ENCODE results near the gene DNM3.
A peak's percentile ranks its signal among the peaks of the same experiment; 100 is the strongest.
"Not testable (repeated sequence)": the region's sequence is repeated elsewhere in the genome, so short reads cannot be mapped to it uniquely, and the experiment has no call there.

The DNM3 gene

GRCh38 chr1:171798311-171798710, 43.0 kb upstream of the DNM3 start:
- Histone ChIP-seq H3K4me1 (peaks cover 4% of the 10 kb centered on the region), H3K36me3 (peaks cover 38% of the 10 kb centered on the region), H3K4me3 (ENCODE audit: low read depth, low read length) (no peak overlapping the region), H3K9me3 (no peaks in the 10 kb centered on the region), H3K27me3 (no peaks in the 10 kb centered on the region)
- DNase-seq, result no peak
- no peak for TF ChIP-seq CTCF (IDR thresholded peaks at IDR 0.05; ENCODE audit: low read depth, low read length)

- peaks cover 4% of the 10 kb centered on the region for H3K4me1 ChIP-seq
- no peak for DNase-seq
- H3K4me3 ChIP-seq (ENCODE audit: low read depth, low read length), result no peak overlapping the region
- H3K36me3 ChIP-seq, result peaks cover 33% of the 10 kb centered on the region
- TF ChIP-seq CTCF (IDR thresholded peaks at IDR 0.05; ENCODE audit: low read depth, low read length), result no peak
- H3K27me3 ChIP-seq, result no peaks in the 10 kb centered on the region
- no peaks in the 10 kb centered on the region for H3K9me3 ChIP-seq
Measured at GRCh38 chr1:171798765-171799164, 42.5 kb upstream of the DNM3 start.

GRCh38 chr1:171799166-171799565, 42.1 kb upstream of the DNM3 start:
- Histone ChIP-seq H3K9me3 (no peaks in the 10 kb centered on the region), H3K36me3 (peaks cover 29% of the 10 kb centered on the region), H3K4me3 (ENCODE audit: low read depth, low read length) (no peak overlapping the region), H3K27me3 (no peaks in the 10 kb centered on the region), H3K4me1 (peaks cover 4% of the 10 kb centered on the region)
- TF ChIP-seq CTCF (IDR thresholded peaks at IDR 0.05; ENCODE audit: low read depth, low read length), result no peak
- no peak for DNase-seq

GRCh38 chr1:171799698-171800097, 41.6 kb upstream of the DNM3 start:
- H3K36me3 ChIP-seq, result peaks cover 24% of the 10 kb centered on the region

GRCh38 chr1:171800342-171800741, 41.0 kb upstream of the DNM3 start:
- Histone ChIP-seq H3K4me1 (peaks cover 4% of the 10 kb centered on the region), H3K9me3 (no peaks in the 10 kb centered on the region), H3K36me3 (peaks cover 18% of the 10 kb centered on the region), H3K27me3 (no peaks in the 10 kb centered on the region), H3K4me3 (ENCODE audit: low read depth, low read length) (no peak overlapping the region)
- no peak for TF ChIP-seq CTCF (IDR thresholded peaks at IDR 0.05; ENCODE audit: low read depth, low read length)
- no peak for DNase-seq

More at GRCh38 chr1:171799698-171800097, 41.6 kb upstream of the DNM3 start:
- not testable (repeated sequence) for H3K9me3 ChIP-seq; DNase-seq; H3K4me3 ChIP-seq (ENCODE audit: low read depth, low read length); H3K27me3 ChIP-seq; H3K4me1 ChIP-seq

GRCh38 chr1:171800851-171801250, 40.4 kb upstream of the DNM3 start:
- Histone ChIP-seq H3K27me3 (no peaks in the 10 kb centered on the region), H3K4me1 (peaks cover 4% of the 10 kb centered on the region), H3K9me3 (no peaks in the 10 kb centered on the region), H3K36me3 (peaks cover 14% of the 10 kb centered on the region; the same call in 1 of the 2 replicates), H3K4me3 (ENCODE audit: low read depth, low read length) (no peak overlapping the region)
- no peak for TF ChIP-seq CTCF (IDR thresholded peaks at IDR 0.05; ENCODE audit: low read depth, low read length)
- no peak for DNase-seq

GRCh38 chr1:171801487-171801891, 39.8 kb upstream of the DNM3 start:
- Histone ChIP-seq H3K4me3 (ENCODE audit: low read depth, low read length) (no peak overlapping the region), H3K4me1 (peaks cover 4% of the 10 kb centered on the region), H3K9me3 (no peaks in the 10 kb centered on the region), H3K36me3 (peaks cover 10% of the 10 kb centered on the region; the same call in 1 of the 2 replicates), H3K27me3 (no peaks in the 10 kb centered on the region)
- TF ChIP-seq CTCF (IDR thresholded peaks at IDR 0.05; ENCODE audit: low read depth, low read length), result peak; percentile 87
- peak; percentile 33 for DNase-seq

Data from BE2C (cell line).